Measurements from ENCODE around the gene DAAM1.
A peak's percentile ranks its signal among the peaks of the same experiment; 100 is the strongest.

The DAAM1 gene

DNA sequence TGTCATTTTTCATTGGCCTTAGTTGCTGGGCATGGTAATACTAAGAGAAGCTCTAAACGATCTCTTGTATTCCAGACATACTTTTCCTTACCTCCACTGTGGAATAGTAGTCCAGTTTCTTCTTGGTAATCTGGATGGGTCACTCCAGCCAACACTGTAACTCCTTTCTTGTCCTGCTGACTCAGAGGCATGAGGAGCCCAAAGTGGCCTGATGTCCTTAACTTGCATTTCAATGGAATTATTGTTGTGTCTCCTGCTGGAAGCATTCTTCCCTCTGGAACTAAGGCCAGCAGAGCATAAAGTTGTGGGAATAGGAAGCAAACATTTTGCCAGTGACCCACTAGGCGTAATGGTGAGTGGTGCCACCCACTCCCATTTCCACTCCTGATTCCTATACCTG lies 33.1 kb downstream of the DAAM1 start:
- DNase-seq (ENCODE audit: low spot score) (no peak), FAIRE-seq (no peak)

DNA sequence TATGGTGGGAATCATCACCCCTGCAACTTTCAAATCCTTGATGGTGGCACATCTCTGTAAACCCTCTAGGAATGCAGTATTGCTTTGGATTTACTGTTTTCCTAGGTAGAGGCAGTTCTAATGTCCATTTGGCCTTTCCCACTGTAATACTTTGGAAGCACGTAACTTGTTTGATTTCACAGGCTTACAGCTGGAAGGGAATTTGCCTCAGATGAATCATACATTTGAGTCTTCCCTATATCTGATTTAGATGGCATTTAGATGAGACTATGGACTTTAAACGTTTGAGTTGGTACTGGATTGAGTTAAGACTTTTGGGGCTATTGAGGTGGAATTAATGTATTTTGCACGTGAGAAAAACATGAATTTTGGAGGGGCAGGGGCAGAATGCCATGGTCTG lies 35.9 kb downstream of the DAAM1 start:
- DNase-seq (ENCODE audit: low spot score) (no peak), FAIRE-seq (no peak)

DNA sequence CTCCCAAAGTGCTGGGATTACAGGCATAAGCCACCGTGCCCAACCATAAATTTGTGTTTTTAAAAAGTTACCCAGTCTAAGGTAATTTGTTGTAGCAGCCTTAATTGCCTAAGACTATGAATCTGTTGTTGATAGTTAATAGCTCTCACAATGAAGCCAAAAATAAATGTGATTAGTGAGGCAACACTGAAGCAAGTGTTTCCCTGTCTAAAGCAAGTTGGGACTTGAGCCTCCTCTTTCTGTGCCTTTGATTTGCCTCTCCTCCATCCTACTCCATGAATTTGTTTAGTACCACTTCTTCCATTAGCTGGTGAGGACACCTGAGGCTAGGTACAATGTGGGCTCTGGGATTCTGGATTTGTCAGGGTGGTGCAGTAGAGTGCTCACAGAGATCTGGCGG lies 36.8 kb downstream of the DAAM1 start:
- DNase-seq (ENCODE audit: low spot score), result no peak
- no peak for FAIRE-seq

DNA sequence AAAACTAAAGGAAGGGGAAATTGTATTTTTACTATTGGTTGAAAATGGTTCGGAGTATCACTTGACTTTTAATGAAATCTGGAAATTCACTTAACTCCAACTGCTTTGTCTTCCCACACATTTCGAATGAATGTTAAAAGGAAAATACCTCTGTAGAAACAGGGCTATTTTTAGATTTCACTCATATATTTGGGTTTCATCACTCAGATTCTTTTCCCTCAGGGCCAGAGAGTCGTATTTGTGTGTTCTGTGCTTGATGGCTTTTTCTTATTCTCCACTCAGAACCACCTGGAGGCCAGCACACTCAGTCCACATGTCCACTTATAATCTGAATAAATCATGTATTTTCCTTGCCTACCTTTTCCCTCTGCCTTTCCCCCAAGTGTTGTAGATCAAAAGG lies 40.0 kb downstream of the DAAM1 start:
- DNase-seq (ENCODE audit: low spot score) (no peak), FAIRE-seq (no peak)

DNA sequence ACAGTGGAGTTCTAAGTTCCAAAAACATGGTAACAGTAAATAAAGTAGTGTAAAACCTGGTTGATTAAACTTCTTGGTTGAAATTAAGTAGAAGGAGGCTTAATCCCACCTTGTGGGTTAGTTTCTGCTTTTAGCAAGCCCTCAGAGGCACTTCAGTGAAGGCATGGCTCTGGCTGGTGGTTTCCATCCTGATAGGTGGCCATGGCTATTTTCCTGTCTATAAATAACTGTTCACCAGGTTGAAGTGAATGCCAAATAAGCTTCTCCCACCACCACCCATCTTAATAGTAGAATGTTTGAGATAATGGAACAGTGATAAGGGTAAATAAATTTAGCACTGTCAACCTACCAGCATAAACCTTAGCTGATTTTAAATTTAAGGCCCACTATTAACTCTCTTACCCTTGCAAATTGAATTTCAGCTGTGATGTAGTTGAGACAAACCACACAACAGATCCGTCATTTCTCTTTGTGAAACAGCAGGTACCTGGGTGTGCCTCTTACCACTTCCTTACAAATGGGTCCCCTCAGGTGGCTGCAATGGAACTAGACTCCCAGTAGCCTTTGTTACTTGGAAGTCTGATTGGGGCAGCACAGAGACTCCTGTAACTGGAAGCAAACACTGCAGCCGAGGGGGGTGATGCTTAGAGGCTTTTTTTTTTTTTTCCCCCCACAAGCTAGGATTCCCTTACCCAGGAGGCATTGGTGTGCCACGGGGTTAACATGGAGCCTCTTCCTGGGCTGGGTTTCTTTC lies 41.4 kb downstream of the DAAM1 start:
- DNase-seq (ENCODE audit: low spot score) (no peak), FAIRE-seq (no peak)

DNA sequence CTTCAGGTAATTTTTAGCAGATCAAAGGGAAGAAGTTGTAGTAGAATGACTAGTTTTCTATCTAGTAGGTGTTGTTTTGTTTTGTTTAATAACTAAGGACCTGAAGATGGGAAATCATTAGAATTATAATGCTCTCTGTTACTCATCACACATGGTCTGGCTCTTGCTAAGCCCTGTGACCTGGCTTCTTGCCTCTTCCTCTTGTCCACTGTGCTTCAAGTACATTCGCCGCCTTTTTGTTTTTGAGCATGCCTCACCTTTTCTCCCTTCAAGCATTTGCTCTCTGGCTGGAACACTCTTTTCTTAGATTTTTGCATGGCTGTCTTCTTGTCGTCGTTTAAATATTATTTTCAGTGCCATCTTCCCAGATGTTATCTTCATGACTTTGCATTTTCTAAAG lies 47.7 kb downstream of the DAAM1 start:
- no peak for FAIRE-seq
- no peak for DNase-seq (ENCODE audit: low spot score)

DNA sequence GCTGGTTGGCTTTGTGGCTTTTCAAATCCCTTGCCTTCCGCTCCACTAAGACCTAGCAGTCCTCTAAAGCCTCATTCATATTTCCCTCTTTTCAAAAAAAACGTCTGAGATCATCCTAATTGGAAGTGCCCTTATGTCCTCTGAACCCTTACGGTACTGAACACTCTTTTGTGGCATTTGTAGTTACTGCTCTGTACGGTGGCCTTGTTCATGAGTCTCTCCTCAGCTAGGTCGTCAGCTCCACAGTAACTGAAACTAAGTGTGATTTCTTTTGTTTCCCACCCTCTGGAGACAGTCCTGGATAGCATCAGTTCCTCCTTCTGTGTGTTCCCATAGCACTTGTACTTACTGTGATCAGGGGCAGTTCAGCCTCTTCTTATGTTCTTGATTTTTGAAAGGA lies 49.7 kb downstream of the DAAM1 start:
- no peak for FAIRE-seq

DNA sequence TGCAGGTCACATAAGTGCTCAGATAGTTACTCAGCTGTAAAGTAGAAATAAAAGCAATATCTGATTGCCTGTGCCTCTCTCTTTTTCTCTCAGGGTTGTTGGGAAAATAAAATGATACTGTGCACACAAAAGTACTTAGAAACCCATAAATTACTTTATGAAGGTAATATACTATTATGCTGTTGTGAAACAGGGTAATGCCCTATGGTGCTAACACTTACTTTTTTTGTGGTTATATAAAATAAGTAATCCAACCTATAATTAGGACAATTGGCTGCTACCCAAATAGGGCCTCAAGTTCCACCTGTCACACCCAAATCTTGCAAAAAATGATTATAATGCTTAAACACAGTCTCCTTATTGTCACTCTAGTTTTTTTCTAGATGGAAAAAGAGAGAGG lies 50.6 kb downstream of the DAAM1 start:
- DNase-seq (ENCODE audit: low spot score), result no peak
- FAIRE-seq, result no peak

More for the DNA sequence above, 49.7 kb downstream of the DAAM1 start:
- DNase-seq (ENCODE audit: low spot score), result no peak

DNA sequence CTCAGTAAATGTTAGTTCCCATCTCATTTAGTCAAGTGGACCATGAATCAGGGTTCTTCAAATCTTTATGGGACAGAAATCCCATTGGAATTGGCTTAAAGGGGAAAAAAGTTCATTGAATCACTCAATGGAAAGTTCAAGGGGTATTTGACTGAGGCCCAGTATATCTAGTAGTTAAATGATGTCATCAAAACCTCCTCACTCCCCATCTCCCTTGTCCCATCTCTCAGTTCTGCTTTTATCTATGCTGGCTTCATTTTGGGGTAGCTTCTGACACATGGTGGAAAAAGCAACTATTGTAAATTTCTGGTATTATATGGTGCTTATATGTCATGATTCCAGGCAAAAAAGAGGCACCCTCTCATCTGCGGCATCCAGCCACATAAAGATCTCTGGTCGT lies 51.9 kb downstream of the DAAM1 start:
- FAIRE-seq (no peak), DNase-seq (ENCODE audit: low spot score) (no peak)

DNA sequence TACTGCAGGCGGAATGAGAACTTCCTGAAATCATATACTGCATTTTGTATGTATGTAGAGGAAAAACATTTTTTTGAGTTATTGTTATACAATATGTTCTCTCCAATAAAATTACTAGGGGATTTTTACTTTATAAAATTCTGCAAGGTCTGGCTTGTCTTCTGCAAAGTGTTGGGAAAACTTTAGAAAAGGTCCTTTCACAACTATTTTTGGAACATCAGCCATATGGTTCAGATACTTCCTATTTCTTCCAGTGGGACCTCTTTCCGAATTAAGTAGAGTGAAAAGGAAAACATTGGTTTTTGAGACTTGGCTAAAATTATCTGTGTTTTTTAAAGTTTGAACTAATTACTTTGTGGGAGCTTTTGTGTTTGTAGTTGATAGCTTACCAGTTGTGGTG lies 52.7 kb downstream of the DAAM1 start:
- FAIRE-seq (no peak), DNase-seq (ENCODE audit: low spot score) (no peak)

DNA sequence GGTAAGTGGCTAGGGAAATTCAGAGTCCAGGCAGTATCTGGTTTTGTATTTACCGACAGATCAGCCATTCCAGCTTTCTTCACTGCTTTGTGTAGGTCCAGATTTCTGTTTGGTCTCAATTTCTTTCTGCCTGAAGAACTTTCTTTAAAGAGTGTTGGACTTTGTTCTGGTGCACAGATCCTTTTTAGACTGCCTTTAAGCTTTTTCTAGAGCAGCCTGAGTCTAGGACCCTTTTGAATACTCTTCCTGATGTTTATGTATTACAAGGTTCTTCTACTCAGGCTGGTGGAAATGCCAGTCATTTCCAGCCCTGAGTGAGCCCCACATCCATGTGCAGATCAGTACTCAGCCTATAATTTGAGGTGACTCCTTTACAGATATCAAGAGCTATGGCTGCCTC lies 54.7 kb downstream of the DAAM1 start:
- no peak for FAIRE-seq

DNA sequence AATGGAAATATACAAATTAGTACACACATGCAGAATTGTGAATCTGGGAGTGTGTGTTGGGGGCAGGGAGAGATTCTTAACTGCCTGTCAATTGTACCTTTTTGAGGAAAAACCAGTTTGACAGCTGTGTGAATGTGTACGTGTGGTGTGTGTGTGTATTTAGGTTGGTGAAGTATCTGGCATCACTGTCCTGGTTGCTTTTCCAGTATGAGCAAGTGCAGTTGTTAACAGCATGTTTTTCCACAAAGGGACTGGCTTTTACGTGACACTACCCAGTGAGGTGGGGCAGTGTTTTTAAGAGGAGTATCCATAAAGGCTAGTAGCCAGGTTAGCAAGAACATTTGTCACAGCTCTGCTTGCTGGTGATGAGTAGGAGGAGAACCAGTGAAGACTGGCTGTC lies 56.1 kb downstream of the DAAM1 start:
- FAIRE-seq, result no peak
- no peak for DNase-seq (ENCODE audit: low spot score)

More for the DNA sequence above, 54.7 kb downstream of the DAAM1 start:
- no peak for DNase-seq (ENCODE audit: low spot score)

DNA sequence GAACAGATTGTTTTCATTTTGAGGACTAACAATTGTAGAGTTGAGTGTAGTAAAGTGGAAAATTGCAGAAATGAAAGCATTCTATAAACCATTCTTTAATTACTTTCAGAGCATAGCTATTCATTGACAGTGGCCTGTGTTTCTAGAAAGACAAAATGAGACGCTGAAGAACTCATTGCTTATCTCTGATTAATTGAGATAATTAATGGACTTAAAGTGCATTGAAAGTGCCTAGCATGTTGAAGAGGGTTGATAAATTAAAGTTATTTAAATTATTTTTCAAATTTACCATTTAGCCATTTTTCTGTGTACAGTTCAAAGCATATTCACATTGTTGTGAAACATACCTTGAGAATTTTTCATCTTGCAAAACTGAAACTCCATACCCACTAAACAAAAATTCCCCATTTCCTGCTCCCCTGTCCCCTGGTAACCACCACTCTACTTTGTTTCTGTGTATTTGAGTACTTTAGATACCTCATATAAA lies 57.4 kb downstream of the DAAM1 start:
- DNase-seq (ENCODE audit: low spot score) (no peak), FAIRE-seq (no peak)

DNA sequence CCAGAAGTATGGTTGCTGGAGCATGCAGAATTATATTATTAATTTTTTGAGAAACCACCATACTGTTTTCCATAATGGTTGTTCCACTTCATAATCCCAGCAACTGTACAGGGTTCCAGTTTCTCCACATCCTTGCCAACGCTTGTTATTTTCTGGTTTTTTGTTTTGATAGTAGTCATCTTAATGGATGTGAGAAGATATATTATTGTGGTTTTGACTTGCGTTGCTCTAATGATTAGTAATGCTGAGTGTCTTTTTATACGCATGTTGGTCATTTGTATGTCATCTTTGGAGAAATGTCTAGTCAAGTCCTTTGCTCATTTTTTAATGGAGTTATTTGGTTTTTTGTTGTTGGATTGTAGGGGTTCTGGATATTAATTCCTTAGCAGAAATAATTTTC lies 58.1 kb downstream of the DAAM1 start:
- FAIRE-seq, result no peak
- DNase-seq (ENCODE audit: low spot score), result no peak

DNA sequence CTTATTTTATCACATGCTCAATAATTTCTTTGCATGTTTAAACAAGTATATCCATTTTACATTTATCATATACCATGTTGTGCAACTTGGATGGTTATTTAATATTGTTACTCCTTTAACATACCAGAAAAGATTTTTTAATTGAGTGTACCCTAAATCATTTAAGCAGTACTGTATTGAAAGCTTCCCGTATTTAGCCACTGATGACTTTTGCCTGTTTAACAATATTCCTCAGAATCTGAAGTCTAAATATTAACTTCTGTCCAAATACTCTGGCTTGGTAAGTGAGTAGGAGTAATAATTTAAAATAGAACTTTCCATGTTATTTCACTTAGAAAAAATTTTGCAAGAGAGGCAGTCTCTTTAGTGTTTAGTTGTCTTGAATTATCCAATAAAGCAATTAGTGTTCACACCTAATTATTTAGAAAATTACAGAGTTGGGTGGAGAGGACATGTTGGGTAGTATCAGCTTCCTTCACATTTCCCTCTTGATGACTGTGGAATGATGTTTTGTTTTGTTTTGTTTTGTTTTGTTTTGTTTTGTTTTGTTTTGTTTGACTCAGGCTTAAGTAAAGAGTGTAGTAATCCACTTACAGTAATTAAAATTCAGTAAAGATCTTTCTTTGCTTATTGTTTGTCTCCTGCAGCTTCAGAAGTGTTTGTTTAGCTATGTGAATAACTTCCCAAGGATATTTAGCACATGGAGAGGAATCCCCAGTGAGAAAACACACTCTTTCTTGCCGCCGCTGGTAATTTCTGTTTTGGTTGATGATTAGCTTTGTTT lies 59.5 kb downstream of the DAAM1 start:
- FAIRE-seq (no peak), DNase-seq (ENCODE audit: low spot score) (no peak)

DNA sequence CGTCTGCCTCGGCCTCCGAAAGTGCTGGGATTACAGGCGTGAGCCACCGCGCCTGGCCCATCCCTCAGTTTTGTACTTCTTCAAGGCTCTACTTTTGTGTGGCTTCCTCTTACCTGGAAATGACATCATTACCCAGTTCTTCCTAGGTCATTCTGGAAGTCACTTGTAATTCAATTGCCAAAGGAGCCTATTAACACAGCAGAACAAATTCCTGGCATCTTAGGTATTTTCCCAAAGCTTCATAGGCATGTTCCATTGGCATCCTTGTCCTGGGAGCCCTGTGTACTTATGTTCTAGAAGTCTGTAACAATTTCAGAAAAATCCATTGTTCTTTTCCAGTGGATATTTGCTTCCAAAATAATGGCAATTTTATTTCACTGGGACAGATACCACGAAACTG lies 60.6 kb downstream of the DAAM1 start:
- FAIRE-seq, result no peak
- no peak for DNase-seq (ENCODE audit: low spot score)

DNA sequence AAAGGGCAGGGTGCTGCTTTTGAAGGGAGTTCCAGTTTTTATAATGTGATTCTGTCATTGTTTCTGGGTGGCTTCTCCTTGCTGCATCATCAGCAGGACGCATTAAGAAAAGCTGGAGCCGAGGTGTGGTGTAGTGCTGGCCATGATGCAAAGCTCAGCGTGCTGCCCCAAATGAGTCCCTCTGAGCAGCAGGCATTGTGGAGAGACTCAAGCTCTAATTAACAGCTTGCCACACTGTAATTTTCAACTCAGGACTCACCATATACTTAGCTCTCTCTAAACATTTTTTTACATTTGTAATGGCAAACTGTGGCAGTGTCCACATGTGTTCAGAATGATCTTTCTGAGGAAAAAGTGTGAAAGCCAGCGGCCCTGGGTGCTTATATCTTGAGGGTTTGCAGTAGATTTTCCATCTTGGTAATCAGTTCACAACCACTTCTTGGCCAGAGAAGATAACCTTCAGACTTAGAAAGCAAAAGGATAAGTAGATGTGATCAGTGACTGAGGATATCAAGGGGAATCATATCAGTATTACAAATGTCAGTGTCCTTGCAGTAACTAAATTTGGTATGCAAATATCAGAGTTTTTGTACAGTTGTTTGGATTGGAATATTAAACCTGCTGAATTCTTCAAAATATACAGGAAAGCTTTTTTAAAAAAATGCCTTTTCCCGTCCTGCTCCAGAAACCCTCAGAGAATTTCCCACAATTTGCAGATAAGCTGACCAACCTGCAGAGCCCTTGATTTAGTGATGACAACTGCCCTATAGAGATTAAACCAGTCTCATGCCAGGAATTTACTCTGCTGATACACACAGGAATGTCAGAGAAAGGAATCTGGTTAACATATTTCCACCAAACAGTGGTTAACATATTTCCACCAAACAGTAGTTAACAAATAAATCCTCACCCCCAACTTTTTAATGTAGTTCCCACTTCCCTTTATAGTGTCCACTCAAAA lies 63.6 kb downstream of the DAAM1 start:
- no peak for FAIRE-seq
- DNase-seq (ENCODE audit: low spot score), result peak; percentile 13

DNA sequence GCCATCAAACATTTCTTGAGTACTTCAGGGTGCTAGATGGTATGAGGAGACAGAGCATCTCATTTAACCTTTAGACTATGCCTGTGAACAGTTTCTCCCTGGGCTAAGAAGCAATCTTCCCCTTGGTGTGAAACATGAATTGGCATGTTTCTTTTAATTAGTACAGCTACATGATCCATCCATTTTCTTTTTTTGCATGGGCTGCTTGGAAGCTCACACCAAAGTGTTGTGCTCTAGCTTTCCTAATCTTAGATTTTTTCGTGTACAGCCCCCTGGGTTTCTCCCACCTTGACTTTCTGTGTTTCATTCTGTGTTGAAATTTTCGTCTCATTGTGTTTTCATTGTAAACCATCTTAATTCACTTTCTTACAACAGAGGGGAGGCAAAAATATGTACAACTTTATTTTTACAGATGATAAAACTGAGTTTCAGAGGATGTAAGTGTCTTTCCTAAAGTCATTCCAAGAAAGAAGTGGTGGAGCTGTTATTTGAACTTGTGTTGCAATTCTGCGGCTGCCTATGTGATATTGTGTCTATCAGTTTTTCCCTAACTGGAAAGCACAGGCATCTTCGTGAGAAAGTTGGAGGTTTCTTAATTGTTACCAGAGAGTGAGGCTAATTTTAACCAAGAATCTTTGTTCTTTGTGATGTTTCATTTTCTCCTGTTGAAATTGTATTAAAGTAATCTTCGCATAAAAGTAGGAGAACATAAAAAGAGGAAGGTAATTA lies 64.5 kb downstream of the DAAM1 start:
- FAIRE-seq (no peak), DNase-seq (ENCODE audit: low spot score) (no peak)

DNA sequence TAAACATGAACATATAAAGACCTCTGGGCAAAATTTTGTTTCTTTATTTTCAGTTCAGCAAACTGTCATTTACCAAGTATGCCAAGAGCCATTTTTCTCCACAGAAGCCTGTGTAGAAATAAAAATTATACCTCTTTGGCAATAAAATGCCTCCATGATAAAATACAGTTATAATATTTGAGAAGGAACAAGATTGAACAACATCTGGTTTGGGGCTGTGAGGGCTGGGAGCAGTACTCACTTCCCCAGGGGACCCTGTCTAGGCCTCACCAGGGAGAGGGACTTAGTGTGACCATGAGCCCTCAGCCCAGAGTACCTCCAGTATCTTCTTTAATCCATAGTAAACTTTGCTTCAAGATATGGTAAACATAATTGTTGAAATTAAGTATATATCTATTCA lies 65.1 kb downstream of the DAAM1 start:
- DNase-seq (ENCODE audit: low spot score), result no peak
- no peak for FAIRE-seq

DNA sequence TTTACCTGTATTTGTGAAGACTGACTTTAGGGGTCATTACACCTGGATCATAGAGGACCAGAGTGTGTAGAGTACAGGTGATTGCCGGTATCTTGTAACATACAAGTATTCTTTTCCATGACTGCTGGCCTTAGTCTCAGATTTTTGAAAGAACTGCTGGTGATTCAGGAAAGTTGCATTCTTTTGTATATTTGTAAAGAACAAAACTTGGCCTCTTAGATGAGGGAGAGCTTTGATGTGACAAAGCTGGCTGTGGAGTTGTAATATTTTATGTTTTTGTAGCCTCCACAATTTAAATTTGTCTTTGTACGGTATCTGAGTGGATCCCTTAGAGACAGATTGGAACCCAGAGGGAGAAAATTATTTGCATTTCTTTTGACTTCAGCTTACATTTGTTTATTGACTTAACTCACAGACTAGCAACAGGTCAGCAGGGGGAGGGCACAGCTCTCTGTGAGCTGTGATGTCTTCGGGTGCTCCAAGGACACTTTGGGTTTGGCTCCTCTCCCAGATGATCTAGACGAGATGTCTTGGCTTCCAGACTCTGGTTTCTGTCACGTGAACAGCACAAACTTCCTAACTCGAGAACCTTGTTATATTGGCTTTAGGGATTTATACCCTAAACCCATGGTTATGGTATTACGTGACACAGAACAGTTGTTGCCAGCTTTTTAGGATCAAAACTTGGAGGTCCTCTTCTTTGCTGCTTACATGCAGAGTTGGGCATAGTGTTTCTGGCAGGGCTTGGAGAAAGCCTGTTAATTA lies 65.9 kb downstream of the DAAM1 start:
- FAIRE-seq, result no peak
- peak; percentile 24 for DNase-seq (ENCODE audit: low spot score)

Measured in RCC 7860 (cell line).